ENCODE results near the gene HS3ST3A1.

The HS3ST3A1 gene

GRCh38 chr17:13580790-13581189 lies 20.9 kb downstream of the HS3ST3A1 start:
- TF ChIP-seq, protein P1, sequence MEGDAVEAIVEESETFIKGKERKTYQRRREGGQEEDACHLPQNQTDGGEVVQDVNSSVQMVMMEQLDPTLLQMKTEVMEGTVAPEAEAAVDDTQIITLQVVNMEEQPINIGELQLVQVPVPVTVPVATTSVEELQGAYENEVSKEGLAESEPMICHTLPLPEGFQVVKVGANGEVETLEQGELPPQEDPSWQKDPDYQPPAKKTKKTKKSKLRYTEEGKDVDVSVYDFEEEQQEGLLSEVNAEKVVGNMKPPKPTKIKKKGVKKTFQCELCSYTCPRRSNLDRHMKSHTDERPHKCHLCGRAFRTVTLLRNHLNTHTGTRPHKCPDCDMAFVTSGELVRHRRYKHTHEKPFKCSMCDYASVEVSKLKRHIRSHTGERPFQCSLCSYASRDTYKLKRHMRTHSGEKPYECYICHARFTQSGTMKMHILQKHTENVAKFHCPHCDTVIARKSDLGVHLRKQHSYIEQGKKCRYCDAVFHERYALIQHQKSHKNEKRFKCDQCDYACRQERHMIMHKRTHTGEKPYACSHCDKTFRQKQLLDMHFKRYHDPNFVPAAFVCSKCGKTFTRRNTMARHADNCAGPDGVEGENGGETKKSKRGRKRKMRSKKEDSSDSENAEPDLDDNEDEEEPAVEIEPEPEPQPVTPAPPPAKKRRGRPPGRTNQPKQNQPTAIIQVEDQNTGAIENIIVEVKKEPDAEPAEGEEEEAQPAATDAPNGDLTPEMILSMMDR (IDR thresholded peaks at IDR 0.05; ENCODE audit: insufficient read depth, missing control alignments): no peak
- no peak for FAIRE-seq
- DNase-seq (ENCODE audit: insufficient read length, low spot score): no peak

DNA sequence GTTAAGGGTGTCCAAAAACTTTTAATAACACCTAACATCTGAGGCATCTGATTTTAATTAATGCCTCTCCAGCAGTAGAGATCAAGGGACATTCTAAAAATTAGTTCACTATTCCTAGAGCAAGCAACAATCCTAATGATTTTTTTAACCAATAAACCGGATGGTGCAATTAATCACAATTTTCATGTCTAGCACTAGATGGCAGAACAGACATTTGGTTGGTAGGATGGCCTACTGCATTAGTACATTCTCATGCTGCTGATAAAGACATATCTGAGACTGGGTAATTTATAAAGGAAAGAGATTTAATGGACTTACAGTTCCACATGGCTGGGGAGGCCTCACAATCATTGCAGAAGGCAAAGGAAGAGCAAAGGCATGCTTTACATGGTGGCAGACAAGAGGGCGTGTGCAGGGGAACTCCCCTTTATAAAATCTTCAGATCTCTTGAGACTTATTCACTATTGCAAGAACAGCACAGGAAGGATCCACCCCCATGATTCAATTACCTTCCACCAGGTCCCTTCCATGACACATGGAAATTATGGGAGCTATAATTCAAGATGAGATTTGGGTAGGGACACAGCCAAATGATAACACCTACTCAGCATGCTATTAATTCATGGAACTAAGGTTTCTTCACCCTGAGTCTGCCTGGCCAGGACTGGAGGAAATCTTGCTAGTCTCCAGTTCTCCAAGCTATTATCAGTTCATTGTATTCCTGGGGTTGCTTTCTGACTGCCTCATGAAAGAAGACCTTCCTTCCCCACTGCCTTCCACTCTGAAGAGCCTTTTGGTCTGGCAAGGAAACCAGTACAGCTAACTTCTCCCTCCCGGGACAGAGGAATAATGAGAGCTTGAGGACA lies 24.8 kb downstream of the HS3ST3A1 start:
- FAIRE-seq (no peak), DNase-seq (ENCODE audit: insufficient read length, low spot score) (no peak)
- TF ChIP-seq, protein P1 (IDR thresholded peaks at IDR 0.05; ENCODE audit: insufficient read depth, missing control alignments): no peak

- no peak for DNase-seq (ENCODE audit: insufficient read length, low spot score)
- TF ChIP-seq, protein P1 (IDR thresholded peaks at IDR 0.05; ENCODE audit: insufficient read depth, missing control alignments): no peak
- FAIRE-seq: no peak
These were observed 25.8 kb downstream of the HS3ST3A1 start for GRCh38 chr17:13575922-13576419.

DNA sequence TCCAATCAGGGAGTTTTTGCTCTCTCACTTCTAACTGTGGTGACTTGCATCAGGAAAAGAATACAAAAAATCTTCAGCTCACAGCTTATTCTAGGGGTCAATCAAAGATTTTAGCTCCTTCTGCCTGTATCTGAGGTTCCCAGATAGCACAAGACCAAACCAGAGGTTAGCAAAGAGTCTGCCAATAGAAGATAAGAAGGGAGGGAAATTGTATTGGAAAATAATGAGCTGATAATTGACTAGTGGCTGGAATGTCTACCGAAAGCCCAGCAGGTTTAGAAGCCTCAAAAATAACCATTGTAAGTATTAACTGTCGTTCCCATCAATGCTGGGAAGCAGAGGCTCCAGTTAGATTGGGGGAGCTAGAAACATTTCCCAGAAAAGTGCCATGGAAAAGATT lies 26.3 kb downstream of the HS3ST3A1 start:
- DNase-seq (ENCODE audit: insufficient read length, low spot score): no peak
- TF ChIP-seq, protein P1 (IDR thresholded peaks at IDR 0.05; ENCODE audit: insufficient read depth, missing control alignments): no peak
- no peak for FAIRE-seq

GRCh38 chr17:13572581-13572980 lies 29.1 kb downstream of the HS3ST3A1 start:
- TF ChIP-seq, protein P1 (IDR thresholded peaks at IDR 0.05; ENCODE audit: insufficient read depth, missing control alignments): no peak
- no peak for DNase-seq (ENCODE audit: insufficient read length, low spot score)
- FAIRE-seq: no peak

DNA sequence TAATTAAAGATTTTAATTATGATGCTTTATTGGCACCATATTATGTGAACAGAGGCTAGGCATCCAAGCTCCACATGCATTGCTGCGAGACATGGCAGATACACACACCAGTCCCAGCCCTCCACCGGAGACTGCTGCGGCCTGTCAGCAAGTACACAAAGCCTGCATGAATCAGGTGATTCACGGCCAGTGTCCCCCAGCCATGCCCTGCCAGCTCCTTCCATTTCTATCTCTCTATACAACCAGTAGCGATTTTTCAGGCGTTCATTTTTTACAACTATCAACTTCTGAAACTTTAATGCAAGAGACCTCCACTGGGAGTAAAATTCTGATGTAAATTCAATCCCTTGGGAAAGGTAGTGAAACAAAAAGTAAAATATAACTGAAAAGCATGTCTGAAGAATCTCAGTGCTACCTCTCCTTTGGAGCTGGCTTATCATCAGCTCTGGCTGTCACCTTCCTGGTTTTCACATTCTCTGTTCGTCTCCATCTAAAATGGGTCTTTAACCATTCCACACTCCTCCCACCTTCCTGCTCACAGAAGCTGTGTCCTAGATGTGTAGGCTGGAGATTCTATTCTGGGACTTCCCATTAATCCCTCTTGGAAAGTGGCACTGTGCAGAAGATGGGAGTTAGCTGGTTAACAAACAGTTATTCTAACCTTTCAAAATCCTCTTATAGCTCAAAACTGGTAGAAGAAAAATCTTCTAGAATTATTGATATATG lies 32.2 kb downstream of the HS3ST3A1 start:
- DNase-seq (ENCODE audit: insufficient read length, low spot score) (no peak), FAIRE-seq (no peak)
- TF ChIP-seq, protein P1 (IDR thresholded peaks at IDR 0.05; ENCODE audit: insufficient read depth, missing control alignments): no peak

Data from D721Med (cell line).